Epithelial cell of proximal tubule (primary cell): ENCODE measurements around the gene LACTBL1. TPM values are rescaled to one million over a fixed set of nuclear protein-coding genes. Genes with fewer than 3 reads are reported as not detected.

Source experiments
- DNase-seq: peaks from one replicate; pipeline ENCODE4 v3.0.0-alpha.2; 2011; ENCODE audit warnings: low read depth
- H3K4me3 ChIP-seq: 2 replicates; pipeline ENCODE4 v1.5.1; 2011; ENCODE audit warnings: low read depth, mild to moderate bottlenecking, low read length
- total RNA-seq: library from RNA; depleted of rRNA; stranded (reverse); fragments of >200 nt; gene quantifications from 2 replicates; pipeline ENCODE4 v1.2.3, GENCODE V29; 2015
- TF ChIP-seq, protein P1 (sequence below): conservative IDR thresholded peaks from 2 replicates; pipeline ENCODE4 v1.5.1; 2012; ENCODE audit warnings: low read depth, mild to moderate bottlenecking, low read length

LACTBL1 gene
- total RNA-seq, 1 donor from 2014 or later = not detected

DNA sequence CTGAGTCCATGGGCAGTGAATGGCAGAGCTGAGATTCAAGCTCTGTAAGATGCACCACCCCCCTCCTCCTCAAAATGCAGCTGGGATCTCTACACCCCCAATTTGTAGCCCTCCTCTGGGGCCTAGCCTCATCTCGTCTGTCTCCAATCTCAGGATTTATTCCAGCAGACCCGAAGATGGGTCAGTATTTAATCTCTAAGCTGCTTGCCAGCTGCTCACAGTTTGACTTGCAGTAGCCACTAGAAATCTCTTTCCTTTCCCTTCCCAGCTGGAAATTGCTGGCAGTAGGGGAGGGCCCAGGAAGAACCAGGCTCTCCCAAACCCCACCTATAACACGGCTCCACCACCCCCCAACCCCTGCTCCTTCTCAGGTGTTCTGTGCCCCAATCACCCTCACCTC, 1.5 kb downstream of the LACTBL1 start:
- no peak for DNase-seq
- TF ChIP-seq, protein P1, sequence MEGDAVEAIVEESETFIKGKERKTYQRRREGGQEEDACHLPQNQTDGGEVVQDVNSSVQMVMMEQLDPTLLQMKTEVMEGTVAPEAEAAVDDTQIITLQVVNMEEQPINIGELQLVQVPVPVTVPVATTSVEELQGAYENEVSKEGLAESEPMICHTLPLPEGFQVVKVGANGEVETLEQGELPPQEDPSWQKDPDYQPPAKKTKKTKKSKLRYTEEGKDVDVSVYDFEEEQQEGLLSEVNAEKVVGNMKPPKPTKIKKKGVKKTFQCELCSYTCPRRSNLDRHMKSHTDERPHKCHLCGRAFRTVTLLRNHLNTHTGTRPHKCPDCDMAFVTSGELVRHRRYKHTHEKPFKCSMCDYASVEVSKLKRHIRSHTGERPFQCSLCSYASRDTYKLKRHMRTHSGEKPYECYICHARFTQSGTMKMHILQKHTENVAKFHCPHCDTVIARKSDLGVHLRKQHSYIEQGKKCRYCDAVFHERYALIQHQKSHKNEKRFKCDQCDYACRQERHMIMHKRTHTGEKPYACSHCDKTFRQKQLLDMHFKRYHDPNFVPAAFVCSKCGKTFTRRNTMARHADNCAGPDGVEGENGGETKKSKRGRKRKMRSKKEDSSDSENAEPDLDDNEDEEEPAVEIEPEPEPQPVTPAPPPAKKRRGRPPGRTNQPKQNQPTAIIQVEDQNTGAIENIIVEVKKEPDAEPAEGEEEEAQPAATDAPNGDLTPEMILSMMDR = no peak

DNA sequence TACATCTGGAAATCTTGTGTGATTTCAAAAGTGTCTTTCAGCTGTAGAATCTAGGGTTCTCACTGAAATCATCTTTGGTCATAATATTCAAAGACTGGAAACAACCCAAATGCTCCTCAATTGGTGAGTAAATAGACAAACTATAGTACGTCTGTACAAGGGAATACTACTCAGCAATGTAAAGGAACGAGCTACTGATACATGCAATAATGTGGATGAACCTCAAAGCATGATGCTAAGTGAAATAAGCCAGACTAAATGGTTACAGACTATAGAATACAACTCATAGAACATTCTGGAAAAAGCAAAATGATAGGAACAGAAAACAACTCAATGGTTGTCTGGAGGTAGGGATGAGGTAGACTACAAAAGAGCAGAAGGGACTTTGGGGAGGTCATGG, 2.6 kb downstream of the LACTBL1 start:
- no peak for DNase-seq
- no peak overlapping the region for H3K4me3 ChIP-seq
- TF ChIP-seq, protein P1 = no peak

More for the DNA sequence above, 1.5 kb downstream of the LACTBL1 start:
- no peak overlapping the region for H3K4me3 ChIP-seq

GRCh38 chr1:22969304-22969709, 3.4 kb downstream of the LACTBL1 start:
- TF ChIP-seq, protein P1 = no peak
- H3K4me3 ChIP-seq = no peak overlapping the region
- DNase-seq = no peak

DNA sequence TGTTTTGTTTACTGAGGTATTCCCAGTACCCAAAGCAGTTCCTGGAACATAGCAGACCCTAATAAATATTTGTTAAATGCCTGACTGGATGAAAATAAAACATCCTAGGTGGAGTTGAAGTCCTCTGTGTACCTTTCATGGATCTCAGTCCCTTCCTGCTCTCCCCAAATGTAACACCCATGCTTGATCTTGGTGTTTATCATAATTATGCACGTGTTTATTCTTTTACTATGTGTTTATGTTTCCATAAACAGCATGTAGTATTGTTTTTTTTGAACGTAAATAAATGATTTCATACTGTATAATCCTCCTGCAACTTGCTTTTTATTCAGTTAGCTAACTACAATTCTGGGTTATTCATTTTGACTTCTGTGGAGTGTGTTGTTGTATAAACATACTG, 4.8 kb downstream of the LACTBL1 start:
- no peak overlapping the region for H3K4me3 ChIP-seq
- no peak for DNase-seq
- TF ChIP-seq, protein P1 = no peak

DNA sequence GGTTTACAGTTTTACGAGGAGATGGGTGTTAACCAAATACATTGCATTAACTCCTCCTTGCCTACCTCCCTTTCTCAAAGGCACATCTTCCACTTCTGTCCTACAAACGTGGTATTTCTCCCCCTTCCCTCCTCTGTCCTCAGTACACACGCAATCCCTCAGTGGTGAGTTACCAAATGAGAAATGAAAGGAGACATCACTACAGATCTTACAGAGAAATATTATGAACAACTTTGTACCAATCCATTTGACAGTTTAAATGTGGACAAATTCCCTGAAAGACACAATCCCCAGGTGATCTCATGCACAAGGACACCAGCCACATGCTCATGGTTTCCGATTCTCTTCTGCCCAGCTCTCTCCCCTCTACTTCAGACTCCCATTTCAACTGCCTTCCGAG, 6.4 kb downstream of the LACTBL1 start:
- H3K4me3 ChIP-seq = no peak overlapping the region
- TF ChIP-seq, protein P1 = no peak
- no peak for DNase-seq

DNA sequence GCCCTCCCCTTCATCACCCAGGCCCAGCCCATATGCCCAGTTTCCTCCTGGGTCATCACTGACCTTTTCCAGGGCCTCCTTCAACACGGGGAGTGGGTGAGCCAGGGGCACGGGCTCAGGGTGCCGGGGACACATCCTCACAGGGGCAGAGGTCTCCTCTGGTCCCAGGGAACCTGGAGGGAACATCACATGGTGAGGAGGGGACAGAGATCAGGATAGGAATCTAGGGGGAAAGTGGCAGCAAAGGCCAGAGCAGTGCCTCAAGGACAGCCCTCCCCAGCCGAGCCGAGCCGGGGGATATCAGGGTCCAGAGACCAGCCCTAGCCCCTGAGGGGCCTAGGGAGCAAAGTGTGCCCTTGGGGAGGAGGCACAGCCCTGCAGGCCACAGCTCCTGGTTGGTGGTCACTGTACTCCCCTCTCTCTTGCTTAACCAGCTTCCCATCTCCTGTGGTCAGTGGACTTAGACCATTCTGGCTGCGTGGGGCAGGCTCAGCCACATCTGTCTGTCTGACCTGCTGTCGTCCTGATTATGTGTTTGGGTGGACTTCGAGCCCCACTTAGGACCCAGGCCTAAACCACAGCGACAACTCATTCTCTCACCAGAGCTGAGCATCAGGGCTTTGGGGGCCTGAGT, 9.5 kb downstream of the LACTBL1 start:
- DNase-seq = no peak
- no peak overlapping the region for H3K4me3 ChIP-seq
- TF ChIP-seq, protein P1 = no peak

- H3K4me3 ChIP-seq = no peak overlapping the region
- TF ChIP-seq, protein P1 = no peak
- DNase-seq = no peak
Measured at GRCh38 chr1:22962558-22962957, 10.1 kb downstream of the LACTBL1 start.
